Measurements from ENCODE around the gene LRSAM1. TPM values are rescaled to one million over a fixed set of nuclear protein-coding genes. Genes with fewer than 3 reads are reported as not detected.
A peak's percentile ranks its signal among the peaks of the same experiment; 100 is the strongest.

The LRSAM1 gene
- total and polyA plus RNA-seq, 12 donors = 6.8 to 74.8 (median 29.3) TPM

- DNase-seq = peak in 6 of 7 donors; percentile 45 to 68 (median 52)
- 12 to 19% (median 16%) methylated on average over 12 to 29 of the region's 29 CpGs for WGBS, 4 donors
- TF ChIP-seq CTCF (IDR thresholded peaks at IDR 0.05) (no peak), POLR2A (IDR thresholded peaks at IDR 0.05) (no peak)
- H3K36me3 ChIP-seq (replicated peaks in 1 of 2) = peaks cover 0 to 44% of the 10 kb centered on the region in 2 donors
- intact Hi-C loops (cut with DNase I) = no loop called here
- no peaks in the 10 kb centered on the region for H3K9me3 ChIP-seq (replicated peaks in 1 of 3)
- H3K27me3 ChIP-seq = no peaks in the 10 kb centered on the region
- H3K4me1 ChIP-seq (replicated peaks in 1 of 2) = peaks cover 16 to 38% of the 10 kb centered on the region in 2 donors
- peak overlapping the region; percentile 31 to 76 (median 58) for H3K4me3 ChIP-seq
- H3K27ac ChIP-seq = peak overlapping the region; percentile 87 to 93 (median 93)
Measured at GRCh38 chr9:127451858-127452656, 747 bp downstream of the LRSAM1 start.

GRCh38 chr9:127452691-127453090, 1.4 kb downstream of the LRSAM1 start:
- Histone ChIP-seq H3K27me3 (no peaks in the 10 kb centered on the region), H3K36me3 (replicated peaks in 1 of 2) (peaks cover 0 to 44% of the 10 kb centered on the region in 2 donors), H3K4me3 (no peak overlapping the region), H3K27ac (no peak overlapping the region), H3K9me3 (replicated peaks in 1 of 3) (no peaks in the 10 kb centered on the region), H3K4me1 (replicated peaks in 1 of 2) (peaks cover 16 to 38% of the 10 kb centered on the region in 2 donors)
- 57 to 82% (median 74%) methylated on average over 4 of the region's 4 CpGs for WGBS, 4 donors
- no peak for TF ChIP-seq CTCF (IDR thresholded peaks at IDR 0.05)
- no peak for TF ChIP-seq POLR2A (IDR thresholded peaks at IDR 0.05)
- DNase-seq = peak; percentile 40 to 78 (median 65)
- intact Hi-C loops (cut with DNase I) = no loop called here

GRCh38 chr9:127455324-127455992, 4.1 kb downstream of the LRSAM1 start:
- Histone ChIP-seq H3K9me3 (replicated peaks in 1 of 3) (no peaks in the 10 kb centered on the region), H3K4me3 (no peak overlapping the region), H3K4me1 (replicated peaks in 1 of 2) (peaks cover 8 to 11% of the 10 kb centered on the region in 2 donors), H3K27me3 (no peaks in the 10 kb centered on the region), H3K36me3 (replicated peaks in 1 of 2) (peaks cover 0 to 42% of the 10 kb centered on the region in 2 donors), H3K27ac (no peak overlapping the region)
- DNase-seq = peak in 1 of 7 donors; percentile 37
- intact Hi-C loops (cut with DNase I) = no loop called here
- WGBS, 4 donors = 42 to 61% (median 56%) methylated on average over 6 of the region's 6 CpGs
- TF ChIP-seq POLR2A (IDR thresholded peaks at IDR 0.05) = no peak
- TF ChIP-seq CTCF (IDR thresholded peaks at IDR 0.05) = peak in 4 of 6 experiments; percentile 23 to 26 (median 26)

- DNase-seq = no peak
- no peak overlapping the region for H3K27ac ChIP-seq
- no peak overlapping the region for H3K4me3 ChIP-seq
- TF ChIP-seq POLR2A (IDR thresholded peaks at IDR 0.05) (no peak), CTCF (IDR thresholded peaks at IDR 0.05) (no peak)
- H3K9me3 ChIP-seq (replicated peaks in 1 of 3) = no peaks in the 10 kb centered on the region
- peaks cover 0 to 57% of the 10 kb centered on the region in 2 donors for H3K36me3 ChIP-seq (replicated peaks in 1 of 2)
- intact Hi-C loops (cut with DNase I) = no loop called here
- H3K27me3 ChIP-seq = no peaks in the 10 kb centered on the region
- WGBS, 4 donors = 87 to 91% (median 89%) methylated on average over 13 to 17 of the region's 17 CpGs
- H3K4me1 ChIP-seq (replicated peaks in 1 of 2) = peaks cover 4 to 6% of the 10 kb centered on the region in 2 donors
Measured at GRCh38 chr9:127457191-127457878, 6.0 kb downstream of the LRSAM1 start.

Measured in adrenal gland (tissue), 12 donors.